Measurements from ENCODE around the gene CARHSP1. TPM values are rescaled to one million over a fixed set of nuclear protein-coding genes. Genes with fewer than 3 reads are reported as not detected.

The CARHSP1 gene
- total RNA-seq, 4 donors from 2014 or later, result 20.0 to 79.2 (median 67.4) TPM

GRCh38 chr16:8905168-8905762 lies 36.5 kb upstream of the CARHSP1 start:
- TF ChIP-seq POLR2A (IDR thresholded peaks at IDR 0.05) (no peak), CTCF (IDR thresholded peaks at IDR 0.05) (no peak)
- no peak overlapping the region for H3K27ac ChIP-seq
- intact Hi-C loops (cut with DNase I; ENCODE audit: low total_unique reads), result no loop called here
- DNase-seq, result no peak
- H3K9me3 ChIP-seq, result no peaks in the 10 kb centered on the region
- H3K4me1 ChIP-seq, result no peaks in the 10 kb centered on the region
- H3K36me3 ChIP-seq, result no peaks in the 10 kb centered on the region
- no peaks in the 10 kb centered on the region for H3K27me3 ChIP-seq
- H3K4me3 ChIP-seq, result no peak overlapping the region

- no peak for DNase-seq
- Histone ChIP-seq H3K4me3 (no peak overlapping the region), H3K27ac (no peak overlapping the region), H3K4me1 (no peaks in the 10 kb centered on the region), H3K36me3 (no peaks in the 10 kb centered on the region), H3K9me3 (no peaks in the 10 kb centered on the region), H3K27me3 (no peaks in the 10 kb centered on the region)
- intact Hi-C loops (cut with DNase I; ENCODE audit: low total_unique reads), result no loop called here
- no peak for TF ChIP-seq CTCF (IDR thresholded peaks at IDR 0.05)
- TF ChIP-seq POLR2A (IDR thresholded peaks at IDR 0.05), result no peak
These were observed 35.2 kb upstream of the CARHSP1 start for GRCh38 chr16:8904018-8904430.

- DNase-seq, result no peak
- no peaks in the 10 kb centered on the region for H3K4me1 ChIP-seq
- no peak overlapping the region for H3K4me3 ChIP-seq
- intact Hi-C loops (cut with DNase I; ENCODE audit: low total_unique reads), result no loop called here
- H3K9me3 ChIP-seq, result no peaks in the 10 kb centered on the region
- no peaks in the 10 kb centered on the region for H3K27me3 ChIP-seq
- no peak overlapping the region for H3K27ac ChIP-seq
- TF ChIP-seq CTCF (IDR thresholded peaks at IDR 0.05) (no peak), POLR2A (IDR thresholded peaks at IDR 0.05) (no peak)
- H3K36me3 ChIP-seq, result no peaks in the 10 kb centered on the region
These were observed 34.2 kb upstream of the CARHSP1 start for GRCh38 chr16:8903004-8903403.

GRCh38 chr16:8901320-8901861 lies 32.6 kb upstream of the CARHSP1 start:
- intact Hi-C loops (cut with DNase I; ENCODE audit: low total_unique reads), result no loop called here
- Histone ChIP-seq H3K4me3 (no peak overlapping the region), H3K27ac (no peak overlapping the region), H3K36me3 (no peaks in the 10 kb centered on the region), H3K9me3 (no peaks in the 10 kb centered on the region), H3K4me1 (no peaks in the 10 kb centered on the region), H3K27me3 (no peaks in the 10 kb centered on the region)
- DNase-seq, result no peak
- TF ChIP-seq POLR2A (IDR thresholded peaks at IDR 0.05), result no peak
- TF ChIP-seq CTCF (IDR thresholded peaks at IDR 0.05), result no peak

- no peaks in the 10 kb centered on the region for H3K36me3 ChIP-seq
- H3K4me1 ChIP-seq, result no peaks in the 10 kb centered on the region
- no peak overlapping the region for H3K27ac ChIP-seq
- no peaks in the 10 kb centered on the region for H3K9me3 ChIP-seq
- TF ChIP-seq POLR2A (IDR thresholded peaks at IDR 0.05), result no peak
- no peaks in the 10 kb centered on the region for H3K27me3 ChIP-seq
- intact Hi-C loops (cut with DNase I; ENCODE audit: low total_unique reads), result no loop called here
- DNase-seq, result no peak
- no peak overlapping the region for H3K4me3 ChIP-seq
These were observed 31.5 kb upstream of the CARHSP1 start for GRCh38 chr16:8900343-8900742.

All from uterus (tissue), 4 donors.